NCI-H748 (cell line): Measurements from ENCODE around the gene KPNA5.
"Not testable (repeated sequence)": the region's sequence is repeated elsewhere in the genome, so short reads cannot be mapped to it uniquely, and the experiment has no call there.

Source experiments
- DNase-seq: peaks from one replicate; lab custom pipeline; 2025; ENCODE audit not compliant: unreplicated experiment; lab: John Stamatoyannopoulos, UW

KPNA5 gene

GRCh38 chr6:116680880-116681672 is at the start of gene KPNA5:
TSS of gene KPNA5 (plus strand) at chr6:116681211. CDS start at chr6:116681335, 124 bp downstream.
- peak; percentile 96 for DNase-seq

GRCh38 chr6:116631379-116631990 is 49.5 kb upstream of the KPNA5 start:
- peak; percentile 83 for DNase-seq

- DNase-seq = peak; percentile 13
These were observed 47.3 kb upstream of the KPNA5 start for GRCh38 chr6:116633685-116634084.

- no peak for DNase-seq
These were observed 32.9 kb upstream of the KPNA5 start for GRCh38 chr6:116648156-116648555.

- DNase-seq = no peak
These were observed 31.9 kb upstream of the KPNA5 start for GRCh38 chr6:116649129-116649528.

GRCh38 chr6:116651916-116652315 is 29.1 kb upstream of the KPNA5 start:
- no peak for DNase-seq

GRCh38 chr6:116661594-116661993 is 19.4 kb upstream of the KPNA5 start:
- DNase-seq = no peak

GRCh38 chr6:116662202-116662601 is 18.8 kb upstream of the KPNA5 start:
- no peak for DNase-seq

GRCh38 chr6:116663308-116663707 is 17.7 kb upstream of the KPNA5 start:
- DNase-seq = no peak

GRCh38 chr6:116664169-116664568 is 16.8 kb upstream of the KPNA5 start:
- not testable (repeated sequence) for DNase-seq

- DNase-seq = no peak
These were observed 15.5 kb upstream of the KPNA5 start for GRCh38 chr6:116665464-116665863.

- no peak for DNase-seq
These were observed 14.1 kb upstream of the KPNA5 start for GRCh38 chr6:116666869-116667268.

- peak; percentile 5 for DNase-seq
These were observed 13.4 kb upstream of the KPNA5 start for GRCh38 chr6:116667623-116668022.

- no peak for DNase-seq
These were observed 8.7 kb upstream of the KPNA5 start for GRCh38 chr6:116672306-116672705.

- no peak for DNase-seq
These were observed 5.0 kb upstream of the KPNA5 start for GRCh38 chr6:116676021-116676420.

GRCh38 chr6:116682334-116682712 is 1.3 kb downstream of the KPNA5 start:
- peak; percentile 49 for DNase-seq

GRCh38 chr6:116685437-116685993 is 4.5 kb downstream of the KPNA5 start:
- DNase-seq = no peak

- not testable (repeated sequence) for DNase-seq
These were observed 5.6 kb downstream of the KPNA5 start for GRCh38 chr6:116686475-116687101.

GRCh38 chr6:116691154-116691553 is 10.1 kb downstream of the KPNA5 start:
- DNase-seq = no peak

GRCh38 chr6:116692873-116693272 is 11.9 kb downstream of the KPNA5 start:
- DNase-seq = not testable (repeated sequence)

- DNase-seq = not testable (repeated sequence)
These were observed 12.3 kb downstream of the KPNA5 start for GRCh38 chr6:116693275-116693674.

- DNase-seq = no peak
These were observed 14.4 kb downstream of the KPNA5 start for GRCh38 chr6:116695401-116695800.
